ENCODE measurements around the gene SFMBT1.

- TF ChIP-seq POLR2A (IDR thresholded peaks at IDR 0.05) (no peak), CTCF (IDR thresholded peaks at IDR 0.05) (no peak), POLR2AphosphoS5 (IDR thresholded peaks at IDR 0.05; ENCODE audit: insufficient read depth in 1 of 2, low read depth in 1 of 2) (no peak)
These were observed 4.1 kb upstream of the SFMBT1 start for GRCh38 chr3:53049987-53050386.
